SU-DHL-6 (cell line): Measurements from ENCODE around the gene RAB31.

Experiments
- H2AFZ ChIP-seq: fragments of 200-600 bp; sonication (generic); 2 replicates; pipeline ENCODE4 v1.6.1; 2014; ENCODE audit warnings: low read depth, mild to moderate bottlenecking, moderate library complexity, mixed read lengths, antibody characterized with exemption, low read length; ENCODE audit not compliant: severe bottlenecking
- H3F3A ChIP-seq: fragments of 200-600 bp; shearing (Covaris generic); 2 replicates; pipeline ENCODE4 v1.6.0; 2016; ENCODE audit warnings: antibody characterized with exemption, mild to moderate bottlenecking; ENCODE audit not compliant: insufficient read depth
- H3K27ac ChIP-seq: fragments of 200-600 bp; sonication (generic); 2 replicates; pipeline ENCODE4 v1.5.1; 2016; ENCODE audit warnings: low read depth, mild to moderate bottlenecking, low read length, moderate library complexity, mixed read lengths
- H3K27me3 ChIP-seq: fragments of 200-600 bp; sonication (generic), shearing (Covaris generic); 2 replicates; pipeline ENCODE4 v1.6.0; 2014; ENCODE audit warnings: mild to moderate bottlenecking, low read length
- H3K36me3 ChIP-seq: fragments of 200-600 bp; sonication (generic); 2 replicates; pipeline ENCODE4 v1.6.1; 2014; ENCODE audit warnings: mild to moderate bottlenecking, low read length, mixed read lengths
- H3K4me2 ChIP-seq: fragments of 300-600, 200-600 bp; shearing (Covaris generic), sonication (generic); 2 replicates; pipeline ENCODE4 v1.6.0; 2014; ENCODE audit warnings: low read length, low read depth, mild to moderate bottlenecking; ENCODE audit not compliant: poor library complexity, severe bottlenecking
- H3K4me3 ChIP-seq: fragments of 200-600 bp; sonication (generic); 2 replicates; pipeline ENCODE4 v1.5.1; 2014; ENCODE audit warnings: antibody characterized with exemption, low read length, mild to moderate bottlenecking, mixed read lengths; ENCODE audit not compliant: insufficient read depth, poor library complexity, severe bottlenecking
- H3K79me2 ChIP-seq: fragments of 200-600 bp; sonication (generic); 2 replicates; pipeline ENCODE4 v1.6.1; 2014; ENCODE audit warnings: mild to moderate bottlenecking, low read length, moderate library complexity; ENCODE audit not compliant: insufficient read depth
- H3K9ac ChIP-seq: fragments of 200-600 bp; sonication (generic); 2 replicates; pipeline ENCODE4 v1.7.0; 2014; ENCODE audit warnings: mild to moderate bottlenecking, low read length
- H3K9me2 ChIP-seq: fragments of 200-600 bp; sonication (generic); replicated peaks from 2 replicates; pipeline ENCODE4 v1.6.1; 2014; ENCODE audit warnings: low read length; ENCODE audit not compliant: insufficient read depth
- H3K9me3 ChIP-seq: fragments of 200-600 bp; sonication (generic); 2 replicates; pipeline ENCODE4 v1.6.1; 2014; ENCODE audit warnings: low read length, mixed read lengths; ENCODE audit not compliant: insufficient read depth
- H4K20me1 ChIP-seq: fragments of 200-600 bp; sonication (generic); 2 replicates; pipeline ENCODE4 v1.6.1; 2014; ENCODE audit warnings: low read depth, mild to moderate bottlenecking, antibody characterized with exemption, low read length, moderate library complexity, mixed read lengths
- CTCF ChIP-seq: fragments of 200-600 bp; sonication (generic); IDR thresholded peaks from one replicate; pipeline ENCODE4 v1.5.1; 2017; ENCODE audit warnings: antibody characterized with exemption, mild to moderate bottlenecking, low read length, moderate library complexity; ENCODE audit not compliant: insufficient read depth, poor library complexity, severe bottlenecking
- EZH2phosphoT487 ChIP-seq: fragments of 200-600 bp; sonication (generic), shearing (Covaris generic); conservative IDR thresholded peaks from 2 replicates; pipeline ENCODE4 v1.6.1; 2018; ENCODE audit warnings: mild to moderate bottlenecking, antibody characterized with exemption, low read length, moderate library complexity, mixed read lengths

Gene RAB31

GRCh38 chr18:9760641-9761040 is 52.5 kb downstream of the RAB31 start:
- TF ChIP-seq CTCF (no peak), EZH2phosphoT487 (no peak)
- H3K27ac ChIP-seq: no peak overlapping the region
- H3K36me3 ChIP-seq: no peaks in the 10 kb centered on the region

GRCh38 chr18:9762526-9762925 is 54.4 kb downstream of the RAB31 start:
- no peak for TF ChIP-seq EZH2phosphoT487
- TF ChIP-seq CTCF: no peak
- Histone ChIP-seq H3K9me3 (no peaks in the 10 kb centered on the region), H3K4me2 (no peak overlapping the region), H3K36me3 (no peaks in the 10 kb centered on the region), H2AFZ (no peak overlapping the region), H3K9ac (no peak overlapping the region), H4K20me1 (no peaks in the 10 kb centered on the region), H3K27me3 (no peaks in the 10 kb centered on the region), H3K27ac (no peak overlapping the region), H3K9me2 (no peaks in the 10 kb centered on the region), H3F3A (no peaks in the 10 kb centered on the region), H3K4me3 (no peak overlapping the region), H3K79me2 (no peaks in the 10 kb centered on the region)

More at GRCh38 chr18:9760641-9761040, 52.5 kb downstream of the RAB31 start:
- no peaks in the 10 kb centered on the region for H3K9me3 ChIP-seq
- no peaks in the 10 kb centered on the region for H3K79me2 ChIP-seq
- no peaks in the 10 kb centered on the region for H4K20me1 ChIP-seq
- no peak overlapping the region for H3K4me2 ChIP-seq
- no peaks in the 10 kb centered on the region for H3K9me2 ChIP-seq
- no peaks in the 10 kb centered on the region for H3K27me3 ChIP-seq
- no peak overlapping the region for H3K9ac ChIP-seq
- no peaks in the 10 kb centered on the region for H3F3A ChIP-seq
- H3K4me3 ChIP-seq: no peak overlapping the region
- H2AFZ ChIP-seq: no peak overlapping the region

GRCh38 chr18:9763157-9763556 is 55.1 kb downstream of the RAB31 start:
- H2AFZ ChIP-seq: no peak overlapping the region
- no peaks in the 10 kb centered on the region for H3K27me3 ChIP-seq
- no peaks in the 10 kb centered on the region for H3K36me3 ChIP-seq
- no peaks in the 10 kb centered on the region for H3K9me2 ChIP-seq
- no peaks in the 10 kb centered on the region for H4K20me1 ChIP-seq
- TF ChIP-seq CTCF: no peak
- TF ChIP-seq EZH2phosphoT487: no peak
- no peak overlapping the region for H3K9ac ChIP-seq
- H3K4me3 ChIP-seq: no peak overlapping the region
- no peaks in the 10 kb centered on the region for H3K9me3 ChIP-seq
- no peak overlapping the region for H3K4me2 ChIP-seq
- H3K27ac ChIP-seq: no peak overlapping the region
- no peaks in the 10 kb centered on the region for H3K79me2 ChIP-seq
- no peaks in the 10 kb centered on the region for H3F3A ChIP-seq
